DND-41 (cell line): Measurements from ENCODE around the gene RGS14.

Experiments
- ATAC-seq: fragments of 200-7000 bp; cut with Tn5 transposase; 3 replicates; pipeline ENCODE4 v1.9.1; 2021; ENCODE audit warnings: low read depth; ENCODE audit not compliant: insufficient read depth
- DNase-seq: peaks from one replicate; pipeline ENCODE4 v3.0.0-alpha.2; 2020
- H2AFZ ChIP-seq: 2 replicates; pipeline ENCODE4 v1.6.0; 2012; ENCODE audit warnings: low read depth, low read length
- H3K27ac ChIP-seq: 2 replicates; pipeline ENCODE4 v1.5.1; 2012; ENCODE audit warnings: low read length, inconsistent platforms
- H3K27me3 ChIP-seq: fragments of 200-600 bp; sonication (generic); 2 replicates; pipeline ENCODE4 v1.6.0; 2012; ENCODE audit warnings: low read length, mild to moderate bottlenecking, inconsistent platforms; ENCODE audit not compliant: insufficient read depth, poor library complexity
- H3K36me3 ChIP-seq: 2 replicates; pipeline ENCODE4 v1.5.1; 2012; ENCODE audit warnings: low read length, inconsistent platforms; ENCODE audit not compliant: insufficient read depth
- H3K4me1 ChIP-seq: 2 replicates; pipeline ENCODE4 v1.5.1; 2012; ENCODE audit warnings: mild to moderate bottlenecking, low read length; ENCODE audit not compliant: insufficient read depth
- H3K4me2 ChIP-seq: 2 replicates; pipeline ENCODE4 v1.6.0; 2012; ENCODE audit warnings: mild to moderate bottlenecking, moderate library complexity, low read length, inconsistent platforms; ENCODE audit not compliant: insufficient read depth
- H3K4me3 ChIP-seq, 2 experiments: fragments of 200-600 bp in 1 of 2; shearing (Covaris generic) in 1 of 2; 2 replicates each; pipeline ENCODE4 v1.5.1; 2012 to 2016; ENCODE audit warnings: inconsistent platforms in 2 of 2, low read length in 2 of 2, mild to moderate bottlenecking in 2 of 2, low read depth in 1 of 2, moderate library complexity in 1 of 2
- H3K79me2 ChIP-seq: 2 replicates; pipeline ENCODE4 v1.6.0; 2012; ENCODE audit warnings: low read length, inconsistent platforms; ENCODE audit not compliant: insufficient read depth
- H3K9ac ChIP-seq: 2 replicates; pipeline ENCODE4 v1.6.0; 2012; ENCODE audit warnings: low read depth, mild to moderate bottlenecking, inconsistent platforms, low read length, moderate library complexity
- H3K9me3 ChIP-seq: 2 replicates; pipeline ENCODE4 v1.5.1; 2012; ENCODE audit warnings: low read length, moderate library complexity, mild to moderate bottlenecking, inconsistent platforms; ENCODE audit not compliant: insufficient read depth, severe bottlenecking
- H4K20me1 ChIP-seq: 2 replicates; pipeline ENCODE4 v1.6.0; 2012; ENCODE audit warnings: low read length; ENCODE audit not compliant: insufficient read depth
- EZH2 ChIP-seq: IDR thresholded peaks from 3 replicates; pipeline ENCODE4 v1.6.1; 2012; ENCODE audit warnings: borderline replicate concordance, low read depth, mild to moderate bottlenecking, moderate library complexity, low read length, inconsistent platforms; ENCODE audit not compliant: severe bottlenecking
- TF ChIP-seq, protein P1 (sequence below): IDR thresholded peaks from 2 replicates; pipeline ENCODE4 v1.5.1; 2012; ENCODE audit warnings: borderline replicate concordance, low read length, moderate library complexity, mild to moderate bottlenecking; ENCODE audit not compliant: poor library complexity, severe bottlenecking; ENCODE audit errors: extremely low read depth

Gene RGS14

DNA sequence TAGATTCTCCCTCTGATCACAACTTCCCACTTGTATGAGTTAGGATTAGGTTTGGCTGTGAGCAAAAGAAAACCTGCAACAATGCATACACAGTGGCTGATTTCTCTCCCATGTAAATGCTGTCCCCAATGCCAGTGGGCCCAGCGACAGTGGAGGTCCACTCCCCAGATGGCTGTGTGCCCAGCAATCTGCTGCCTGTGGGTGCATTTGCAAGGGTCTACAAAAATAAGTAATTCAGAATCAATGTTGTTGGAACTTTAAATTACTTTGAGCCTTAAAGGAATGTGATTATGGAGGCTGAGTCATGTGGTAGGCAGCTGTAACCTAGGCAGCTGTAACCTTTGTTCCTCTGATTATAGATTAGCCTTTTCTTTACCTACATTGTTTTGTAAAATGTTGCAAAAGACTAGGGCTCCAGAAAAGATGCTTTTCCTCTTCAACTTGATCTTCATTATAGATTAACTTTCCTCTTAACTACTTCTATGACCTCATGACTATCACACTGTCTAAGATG, 31.8 kb upstream of the RGS14 start:
- Histone ChIP-seq H3K4me3 (no peak overlapping the region), H4K20me1 (no peaks in the 10 kb centered on the region; the same call in 1 of the 2 replicates), H3K27ac (no peak overlapping the region)

GRCh38 chr5:177327539-177328522, 29.9 kb upstream of the RGS14 start:
- Histone ChIP-seq H3K4me1 (no peaks in the 10 kb centered on the region), H3K9ac (no peak overlapping the region), H3K27ac (no peak overlapping the region), H3K4me3 (no peak overlapping the region), H4K20me1 (peaks cover 10% of the 10 kb centered on the region; the same call in 1 of the 2 replicates), H3K27me3 (no peaks in the 10 kb centered on the region), H3K36me3 (peaks cover 28% of the 10 kb centered on the region), H3K9me3 (no peaks in the 10 kb centered on the region), H3K4me2 (no peak overlapping the region), H2AFZ (no peak overlapping the region), H3K79me2 (no peaks in the 10 kb centered on the region)
- TF ChIP-seq, protein P1, sequence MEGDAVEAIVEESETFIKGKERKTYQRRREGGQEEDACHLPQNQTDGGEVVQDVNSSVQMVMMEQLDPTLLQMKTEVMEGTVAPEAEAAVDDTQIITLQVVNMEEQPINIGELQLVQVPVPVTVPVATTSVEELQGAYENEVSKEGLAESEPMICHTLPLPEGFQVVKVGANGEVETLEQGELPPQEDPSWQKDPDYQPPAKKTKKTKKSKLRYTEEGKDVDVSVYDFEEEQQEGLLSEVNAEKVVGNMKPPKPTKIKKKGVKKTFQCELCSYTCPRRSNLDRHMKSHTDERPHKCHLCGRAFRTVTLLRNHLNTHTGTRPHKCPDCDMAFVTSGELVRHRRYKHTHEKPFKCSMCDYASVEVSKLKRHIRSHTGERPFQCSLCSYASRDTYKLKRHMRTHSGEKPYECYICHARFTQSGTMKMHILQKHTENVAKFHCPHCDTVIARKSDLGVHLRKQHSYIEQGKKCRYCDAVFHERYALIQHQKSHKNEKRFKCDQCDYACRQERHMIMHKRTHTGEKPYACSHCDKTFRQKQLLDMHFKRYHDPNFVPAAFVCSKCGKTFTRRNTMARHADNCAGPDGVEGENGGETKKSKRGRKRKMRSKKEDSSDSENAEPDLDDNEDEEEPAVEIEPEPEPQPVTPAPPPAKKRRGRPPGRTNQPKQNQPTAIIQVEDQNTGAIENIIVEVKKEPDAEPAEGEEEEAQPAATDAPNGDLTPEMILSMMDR, result no peak
- TF ChIP-seq EZH2, result no peak
- peak; percentile 29; the same call in 1 of the 3 replicates for ATAC-seq
- DNase-seq, result no peak

More for the DNA sequence above, 31.8 kb upstream of the RGS14 start:
- TF ChIP-seq, protein P1, result no peak
- no peak for TF ChIP-seq EZH2
- Histone ChIP-seq H3K27me3 (no peaks in the 10 kb centered on the region), H2AFZ (no peak overlapping the region), H3K9me3 (no peaks in the 10 kb centered on the region), H3K79me2 (no peaks in the 10 kb centered on the region), H3K4me2 (no peak overlapping the region), H3K4me1 (no peaks in the 10 kb centered on the region), H3K36me3 (peaks cover 12% of the 10 kb centered on the region), H3K9ac (no peak overlapping the region)
- DNase-seq, result no peak
- ATAC-seq, result no peak

DNA sequence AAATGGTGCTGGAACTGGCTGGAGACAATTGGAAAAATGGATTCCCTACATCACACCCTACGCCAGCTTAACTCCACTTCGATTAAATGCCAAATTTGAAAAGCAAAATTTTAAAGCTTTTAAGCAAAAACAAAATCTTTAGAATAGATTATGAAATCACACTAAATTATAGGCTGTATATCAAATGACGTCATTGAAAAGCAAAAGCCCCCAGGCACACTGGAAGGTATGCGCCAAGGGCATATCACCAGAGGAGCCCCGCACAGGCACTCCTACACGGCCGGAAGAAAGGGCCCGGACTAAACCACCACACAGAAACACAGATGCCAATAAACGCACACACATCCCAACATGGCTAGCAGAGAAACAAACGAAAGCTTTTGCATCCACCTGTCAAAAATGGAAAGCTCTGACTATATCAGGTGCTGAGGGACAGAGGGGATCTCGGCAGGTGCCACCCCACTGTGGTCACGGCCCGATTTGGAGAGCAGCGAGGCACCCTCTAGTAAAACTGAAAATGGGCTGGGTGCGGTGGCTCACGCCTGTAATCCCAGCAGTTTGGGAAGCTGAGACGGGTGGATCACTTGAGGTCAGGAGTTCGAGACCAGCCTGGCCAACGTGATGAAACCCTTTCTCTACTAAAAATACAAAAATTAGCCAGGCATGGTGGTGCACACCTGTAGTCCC, 29.0 kb upstream of the RGS14 start:
- TF ChIP-seq EZH2, result no peak
- TF ChIP-seq, protein P1, result no peak
- H2AFZ ChIP-seq, result no peak overlapping the region
- peaks cover 13% of the 10 kb centered on the region; the same call in 1 of the 2 replicates for H4K20me1 ChIP-seq
- ATAC-seq, result no peak
- H3K9me3 ChIP-seq, result no peaks in the 10 kb centered on the region
- H3K36me3 ChIP-seq, result peaks cover 36% of the 10 kb centered on the region
- no peaks in the 10 kb centered on the region for H3K4me1 ChIP-seq
- H3K9ac ChIP-seq, result no peak overlapping the region
- DNase-seq, result no peak
- H3K79me2 ChIP-seq, result no peaks in the 10 kb centered on the region
- no peak overlapping the region for H3K4me3 ChIP-seq
- no peaks in the 10 kb centered on the region for H3K27me3 ChIP-seq
- H3K4me2 ChIP-seq, result no peak overlapping the region
- no peak overlapping the region for H3K27ac ChIP-seq
